Coronary artery (tissue), 2 donors: ENCODE results near the gene SMIM32.

Experiments used
- DNase-seq: peaks from one replicate; pipeline ENCODE4 v3.0.0-alpha.2; 2017; ENCODE audit warnings: low spot score
- H3K27ac ChIP-seq, 2 donors: fragments of 200-600 bp; sonication (generic); one replicate each; pipeline ENCODE4 v1.5.1; 2016 to 2019
- H3K4me3 ChIP-seq: fragments of 200-600 bp; sonication (generic); 2 replicates; pipeline ENCODE4 v1.5.1; 2016; ENCODE audit warnings: mild to moderate bottlenecking, moderate library complexity
- CTCF ChIP-seq: fragments of 200-600 bp; sonication (generic); IDR thresholded peaks from one replicate; pipeline ENCODE4 v1.5.1; 2019; ENCODE audit warnings: antibody characterized with exemption

SMIM32 gene

DNA sequence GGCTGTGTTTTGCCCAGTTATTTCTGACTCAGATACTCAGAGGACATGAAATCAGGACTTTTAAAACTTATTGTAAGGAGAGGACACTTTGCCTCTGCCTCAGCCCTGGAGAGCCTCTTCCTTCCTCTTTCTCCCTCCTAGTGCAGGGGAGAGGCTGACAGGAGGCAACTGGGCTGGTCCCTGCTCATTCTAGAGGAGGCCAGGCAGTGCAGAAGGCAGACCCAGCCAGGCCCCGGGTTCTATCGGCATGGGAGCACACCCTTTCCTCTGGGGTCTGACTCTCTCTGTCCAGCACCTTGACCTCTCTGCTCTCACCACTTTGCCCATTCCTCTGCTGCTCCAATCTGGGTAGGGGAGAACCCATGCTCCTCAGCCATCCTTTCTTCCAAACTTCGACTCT, 16.0 kb upstream of the SMIM32 start:
- TF ChIP-seq CTCF, result no peak
- no peak for DNase-seq
- Histone ChIP-seq H3K4me3 (no peak overlapping the region), H3K27ac (no peak overlapping the region)

DNA sequence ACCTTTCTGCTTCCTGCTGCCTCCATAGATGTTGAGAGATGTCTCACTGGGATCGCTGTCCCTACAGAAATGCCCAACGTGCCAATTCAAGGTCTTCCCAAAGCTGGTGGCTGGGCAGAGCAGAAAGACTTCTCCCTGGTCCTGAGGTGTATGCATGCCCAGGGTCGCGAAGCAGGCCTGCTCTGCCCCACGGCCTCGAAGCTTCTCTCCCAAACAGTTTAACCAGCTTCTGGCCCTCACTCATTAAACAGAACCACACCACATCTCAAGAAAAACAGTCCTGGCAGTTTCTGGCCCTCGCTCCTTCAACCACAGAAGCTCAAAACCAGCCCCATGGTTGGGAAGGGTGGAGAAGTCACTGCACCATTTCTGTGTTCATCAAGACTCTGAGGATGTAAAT, 14.7 kb upstream of the SMIM32 start:
- Histone ChIP-seq H3K27ac (no peak overlapping the region), H3K4me3 (no peak overlapping the region)
- DNase-seq, result no peak
- no peak for TF ChIP-seq CTCF

DNA sequence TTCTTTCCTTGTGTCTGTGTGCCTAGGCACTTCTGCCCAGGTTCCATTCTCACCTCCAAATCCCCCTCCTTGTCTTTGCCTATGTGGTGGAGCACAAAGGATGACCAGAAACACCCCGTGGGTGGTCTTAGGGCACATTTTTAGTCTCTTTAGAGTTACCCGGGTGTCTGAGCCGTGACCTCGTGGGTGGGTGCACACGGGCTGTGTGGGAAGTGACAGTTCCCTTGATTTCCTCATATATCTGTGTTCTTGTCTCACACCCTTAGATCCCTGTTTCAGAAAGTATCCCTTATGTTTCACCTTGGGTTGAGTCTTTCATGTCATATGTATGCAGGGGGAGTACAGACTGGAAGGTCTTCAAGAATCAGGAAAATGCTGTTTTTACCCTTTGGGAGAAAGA, 13.4 kb upstream of the SMIM32 start:
- DNase-seq, result no peak
- no peak for TF ChIP-seq CTCF
- no peak overlapping the region for H3K27ac ChIP-seq
- H3K4me3 ChIP-seq, result no peak overlapping the region

DNA sequence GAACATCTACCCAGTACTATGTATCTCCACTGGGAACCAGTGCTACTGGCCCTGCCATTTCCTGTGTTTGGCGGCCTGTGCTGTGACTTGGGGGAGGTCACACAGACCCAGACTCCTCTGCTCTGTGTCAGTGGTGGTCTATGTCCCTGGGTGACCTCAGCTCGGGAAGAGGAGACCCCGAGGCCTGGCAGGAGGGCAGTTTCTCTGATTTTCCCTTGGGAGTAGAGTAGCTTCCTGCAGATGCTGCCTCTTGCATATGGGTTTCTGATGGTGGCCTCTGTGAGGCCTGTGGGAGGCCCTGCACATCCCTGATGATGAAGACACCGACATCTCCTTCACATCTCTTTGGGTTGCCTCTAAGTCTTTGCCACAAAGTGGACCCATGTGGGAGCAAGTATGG, 13.0 kb upstream of the SMIM32 start:
- no peak for TF ChIP-seq CTCF

DNA sequence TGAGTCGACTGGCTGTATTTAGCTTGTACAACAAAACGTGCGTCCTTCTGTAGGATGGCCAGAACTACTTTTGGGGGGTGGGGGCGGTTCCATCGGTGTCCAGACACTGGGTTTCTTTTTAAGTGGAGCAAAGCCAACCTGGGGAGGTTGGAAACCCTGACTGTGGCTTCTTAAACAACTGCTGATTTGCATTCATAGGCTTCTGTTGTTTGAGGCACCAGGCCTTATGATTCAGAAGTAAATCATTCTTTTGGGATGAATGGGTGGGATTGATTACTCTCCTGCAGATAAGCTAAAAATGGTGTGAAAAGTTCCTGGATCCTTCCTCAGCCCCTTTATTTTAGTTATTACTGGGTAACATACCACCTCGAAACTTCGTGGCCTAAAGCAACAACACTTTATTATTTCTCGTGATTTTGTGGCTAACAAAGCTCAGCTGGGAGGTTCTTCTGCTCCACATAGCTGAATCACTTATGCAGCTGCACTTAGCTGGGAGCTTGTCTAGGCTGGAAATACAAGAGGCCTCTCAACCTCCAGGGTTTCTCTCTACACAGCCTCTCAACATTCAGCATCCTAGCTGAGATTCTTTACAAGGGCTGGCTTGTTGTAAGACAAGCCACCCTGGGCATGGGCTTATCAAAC, 12.2 kb upstream of the SMIM32 start:
- peak; percentile 7 for DNase-seq
- TF ChIP-seq CTCF, result no peak
- no peak overlapping the region for H3K27ac ChIP-seq
- H3K4me3 ChIP-seq, result no peak overlapping the region

More for the DNA sequence above, 13.0 kb upstream of the SMIM32 start:
- Histone ChIP-seq H3K27ac (no peak overlapping the region), H3K4me3 (no peak overlapping the region)
- peak; percentile 49 for DNase-seq

DNA sequence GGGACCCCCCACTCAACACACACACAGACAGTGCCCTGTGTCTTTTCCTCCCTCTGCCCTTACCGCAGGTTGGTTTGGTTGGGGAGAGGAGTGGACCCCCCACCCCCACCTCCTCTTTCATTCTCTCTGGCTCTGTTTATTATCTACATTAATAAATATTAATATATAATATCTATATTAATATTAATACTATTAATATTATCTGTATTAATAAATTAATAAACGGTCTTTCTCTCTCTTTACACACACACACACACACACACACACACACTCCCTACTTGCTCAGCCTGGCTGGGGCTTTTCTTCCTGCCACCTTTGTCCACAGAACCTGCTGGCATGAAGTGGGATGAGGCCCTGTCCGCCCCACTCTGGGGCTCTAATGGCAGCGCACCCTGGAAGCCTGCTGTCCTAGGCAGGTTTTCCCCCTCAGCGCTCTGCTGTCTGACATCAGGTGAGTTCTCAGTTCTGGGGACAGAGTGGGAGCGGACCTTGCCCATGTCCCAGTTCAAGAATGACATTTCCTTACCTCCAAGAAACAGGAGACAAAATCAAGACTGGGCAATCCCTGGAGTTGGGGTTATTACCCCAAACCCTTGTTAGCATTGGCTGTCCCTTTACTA, 10.5 kb upstream of the SMIM32 start:
- H3K27ac ChIP-seq, result no peak overlapping the region
- peak; percentile 17 for DNase-seq
- no peak for TF ChIP-seq CTCF
- H3K4me3 ChIP-seq, result no peak overlapping the region
